ENCODE measurements around the gene GALNT13.

The GALNT13 gene

GRCh38 chr2:153890576-153890975 lies 18.9 kb downstream of the GALNT13 start:
- TF ChIP-seq ZFX (IDR thresholded peaks at IDR 0.05; ENCODE audit: borderline replicate concordance) (no peak), CTCF (IDR thresholded peaks at IDR 0.05) (no peak)
- H3K27ac ChIP-seq: no peak overlapping the region

DNA sequence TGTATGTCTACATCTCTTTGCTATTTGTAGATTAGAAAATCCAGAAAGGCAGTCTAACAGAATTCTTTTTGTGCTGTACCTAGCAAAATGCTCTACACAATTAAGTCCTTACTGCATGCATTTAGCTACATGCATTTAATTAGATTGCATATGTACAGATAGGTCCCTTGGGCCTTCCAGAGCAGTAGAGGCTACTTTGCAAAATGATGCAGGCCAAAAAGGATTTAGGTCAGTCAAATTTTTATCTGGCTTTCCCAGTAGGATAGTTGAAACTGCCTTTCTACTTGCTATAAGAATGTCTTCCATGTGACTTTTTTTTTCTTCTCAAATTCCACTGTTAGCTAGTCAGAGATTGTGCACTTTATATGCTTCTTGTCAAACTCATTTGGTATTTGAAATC lies 19.3 kb downstream of the GALNT13 start:
- TF ChIP-seq ZFX (IDR thresholded peaks at IDR 0.05; ENCODE audit: borderline replicate concordance) (no peak), CTCF (IDR thresholded peaks at IDR 0.05) (no peak)
- H3K27ac ChIP-seq: no peak overlapping the region

- H3K27ac ChIP-seq: no peak overlapping the region
- TF ChIP-seq ZFX (IDR thresholded peaks at IDR 0.05; ENCODE audit: borderline replicate concordance): no peak
- TF ChIP-seq CTCF (IDR thresholded peaks at IDR 0.05): no peak
These were observed 41.2 kb downstream of the GALNT13 start for GRCh38 chr2:153912798-153913396.

DNA sequence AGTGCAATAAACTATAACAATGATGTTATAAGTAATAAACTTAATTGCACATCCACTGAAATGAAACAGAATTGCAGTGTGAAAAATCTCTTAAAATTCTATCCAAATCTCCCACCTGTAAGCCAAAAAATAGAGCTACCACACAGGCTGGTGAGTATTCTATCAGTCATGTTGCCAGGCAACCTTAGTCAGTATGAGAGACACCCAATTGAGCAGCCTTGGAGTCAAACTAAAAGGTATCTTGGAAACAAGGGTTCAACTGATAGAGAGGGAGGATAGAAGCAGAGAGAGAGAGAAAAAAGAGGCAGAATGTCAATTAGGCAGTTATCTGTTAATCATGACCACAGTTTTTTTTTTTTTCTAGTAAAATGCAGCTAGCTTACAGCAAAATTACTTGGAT lies 45.8 kb downstream of the GALNT13 start:
- H3K27ac ChIP-seq: no peak overlapping the region
- TF ChIP-seq ZFX (IDR thresholded peaks at IDR 0.05; ENCODE audit: borderline replicate concordance): no peak
- no peak for TF ChIP-seq CTCF (IDR thresholded peaks at IDR 0.05)

- H3K27ac ChIP-seq: no peak overlapping the region
- no peak for TF ChIP-seq ZFX (IDR thresholded peaks at IDR 0.05; ENCODE audit: borderline replicate concordance)
- TF ChIP-seq CTCF (IDR thresholded peaks at IDR 0.05): no peak
These were observed 63.8 kb downstream of the GALNT13 start for GRCh38 chr2:153935511-153935910.

DNA sequence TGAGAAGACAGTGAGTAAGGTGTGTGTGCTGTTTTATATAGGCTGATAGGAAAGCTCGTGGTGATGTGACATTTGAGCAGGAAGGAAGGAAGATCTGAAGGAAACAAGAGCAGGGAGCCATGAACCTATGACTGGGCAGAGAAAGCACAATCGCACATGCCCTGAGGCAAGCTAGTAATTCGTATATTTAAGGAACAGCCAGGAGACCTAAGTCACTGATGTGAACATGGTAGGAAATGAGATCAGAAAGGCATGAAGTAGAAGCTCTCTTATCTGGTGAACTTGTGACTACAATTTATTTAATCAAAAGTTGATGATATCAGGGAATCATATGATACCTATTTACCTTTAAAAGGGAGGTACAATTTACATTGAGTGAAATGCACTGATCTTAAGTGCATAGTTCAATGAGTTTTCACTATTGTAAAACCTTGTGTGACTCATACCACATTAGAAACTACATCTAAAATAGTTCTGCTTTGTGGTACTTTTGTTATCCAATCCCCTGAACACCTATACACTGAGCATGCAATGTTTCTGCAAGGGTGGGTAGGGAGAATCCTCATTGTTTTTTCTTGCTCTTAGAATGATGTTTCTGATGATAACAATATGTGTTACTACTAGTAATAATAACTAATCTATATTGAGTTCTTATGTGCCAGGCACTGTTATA lies 67.5 kb downstream of the GALNT13 start:
- TF ChIP-seq CTCF (IDR thresholded peaks at IDR 0.05): no peak
- TF ChIP-seq ZFX (IDR thresholded peaks at IDR 0.05; ENCODE audit: borderline replicate concordance): no peak
- H3K27ac ChIP-seq: no peak overlapping the region

GRCh38 chr2:153940511-153940910 lies 68.8 kb downstream of the GALNT13 start:
- H3K27ac ChIP-seq: no peak overlapping the region
- TF ChIP-seq ZFX (IDR thresholded peaks at IDR 0.05; ENCODE audit: borderline replicate concordance) (no peak), CTCF (IDR thresholded peaks at IDR 0.05) (no peak)
